SJCRH30 (cell line): Measurements from ENCODE around the gene CNOT9. TPM values are rescaled to one million over a fixed set of nuclear protein-coding genes. Genes with fewer than 3 reads are reported as not detected.

Experiments
- DNase-seq, 2 experiments: peaks; one replicate each; pipeline ENCODE4 v3.0.0-alpha.2; 2015 to 2020
- H3K27ac ChIP-seq: fragments of 250-450 bp; sonication (Bioruptor Pico); 2 replicates; pipeline ENCODE4 v1.5.1; 2020; ENCODE audit warnings: mild to moderate bottlenecking, moderate library complexity
- H3K27me3 ChIP-seq: fragments of 250-450 bp; sonication (Bioruptor Pico); 2 replicates; pipeline ENCODE4 v1.5.1; 2020; ENCODE audit warnings: mild to moderate bottlenecking, moderate library complexity
- H3K36me3 ChIP-seq: fragments of 250-450 bp; sonication (Bioruptor Pico); 2 replicates; pipeline ENCODE4 v1.5.1; 2020; ENCODE audit warnings: mild to moderate bottlenecking, moderate library complexity
- H3K4me1 ChIP-seq: fragments of 250-450 bp; sonication (Bioruptor Pico); 2 replicates; pipeline ENCODE4 v1.5.1; 2020; ENCODE audit warnings: mild to moderate bottlenecking, moderate library complexity
- H3K4me3 ChIP-seq: fragments of 250-450 bp; sonication (Bioruptor Pico); 2 replicates; pipeline ENCODE4 v1.5.1; 2020; ENCODE audit warnings: mild to moderate bottlenecking, moderate library complexity
- H3K9me3 ChIP-seq: fragments of 250-450 bp; sonication (Bioruptor Pico); replicated peaks from 2 replicates; pipeline ENCODE4 v1.5.1; 2020; ENCODE audit warnings: mild to moderate bottlenecking, moderate library complexity
- total RNA-seq: library from RNA; depleted of rRNA; stranded (reverse); fragments of >200 nt; shearing (Covaris generic); gene quantifications from 2 replicates; pipeline ENCODE4 v1.2.3, GENCODE V29; 2014

CNOT9 gene
- total RNA-seq, 1 experiment from 2014 or later, result 188 TPM

DNA sequence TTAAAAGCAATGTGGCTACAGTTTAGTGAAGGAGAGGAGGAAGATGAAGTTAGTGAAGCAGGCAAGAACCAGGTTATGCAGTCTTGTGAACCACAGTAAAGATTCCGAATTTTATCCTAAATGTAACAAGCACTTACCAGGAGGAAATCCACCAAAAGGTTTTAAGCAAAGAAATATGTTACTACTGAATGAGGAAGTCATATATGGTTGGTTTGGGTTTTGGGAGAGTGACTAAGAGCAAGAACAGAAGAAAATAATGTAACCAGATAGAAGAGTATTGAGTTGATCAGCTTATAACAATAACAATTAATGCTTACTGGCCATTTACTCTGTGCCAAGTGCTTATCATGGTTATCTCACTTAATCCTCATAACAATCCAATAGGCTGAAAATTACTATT is 2.3 kb upstream of the CNOT9 start:
- no peaks in the 10 kb centered on the region for H3K27me3 ChIP-seq
- H3K36me3 ChIP-seq, result peaks cover 32% of the 10 kb centered on the region
- no peak overlapping the region for H3K27ac ChIP-seq

DNA sequence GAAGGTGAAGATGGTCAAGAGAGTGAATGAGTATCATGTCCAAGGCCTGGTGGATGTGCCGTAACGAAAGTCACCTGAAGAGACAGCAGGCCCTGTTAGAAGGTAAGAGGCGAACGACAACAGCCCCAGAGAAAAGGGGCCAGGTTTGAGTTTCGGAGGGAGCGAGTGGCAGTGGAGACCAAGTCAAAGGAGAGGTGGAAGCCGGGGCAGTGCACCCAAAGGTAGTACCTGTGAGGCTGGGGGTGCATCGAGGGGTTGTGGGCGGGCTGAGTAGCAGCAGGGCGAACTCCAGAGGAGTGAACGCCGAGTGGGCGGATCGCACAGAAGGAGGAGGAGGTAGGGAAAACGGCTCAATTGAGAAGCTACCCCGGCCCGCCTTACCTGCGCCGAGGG is 846 bp upstream of the CNOT9 start:
- H3K27ac ChIP-seq, result peak overlapping the region; percentile 93
- no peaks in the 10 kb centered on the region for H3K27me3 ChIP-seq
- H3K9me3 ChIP-seq, result no peaks in the 10 kb centered on the region
- H3K4me1 ChIP-seq, result peaks cover 16% of the 10 kb centered on the region
- no peak for DNase-seq
- H3K4me3 ChIP-seq, result peak overlapping the region; percentile 77
- H3K36me3 ChIP-seq, result peaks cover 31% of the 10 kb centered on the region

More for the DNA sequence above, 2.3 kb upstream of the CNOT9 start:
- no peak for DNase-seq
- no peak overlapping the region for H3K4me3 ChIP-seq
- no peaks in the 10 kb centered on the region for H3K9me3 ChIP-seq
- H3K4me1 ChIP-seq, result peaks cover 16% of the 10 kb centered on the region

DNA sequence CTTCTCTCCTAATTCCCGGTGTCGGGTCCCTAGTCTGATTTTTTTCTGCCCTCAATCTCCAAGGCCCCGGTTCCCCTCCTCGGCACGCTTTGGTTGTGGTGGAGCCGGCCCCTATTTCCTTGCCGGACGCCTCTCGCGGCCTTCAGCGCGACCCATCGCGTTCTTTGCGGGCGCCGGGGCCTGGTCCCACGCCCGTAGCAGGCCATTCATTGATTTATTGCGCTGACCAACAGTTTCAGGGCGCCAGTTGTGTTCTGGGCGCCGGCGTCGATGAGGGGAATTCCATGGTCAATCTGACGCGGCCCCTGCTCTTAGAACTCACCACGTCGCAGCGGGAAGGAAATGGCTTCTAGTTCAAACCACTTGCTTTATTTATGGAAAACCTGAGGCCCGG is 396 bp downstream of the CNOT9 start:
- DNase-seq, result peak in 1 of 2 experiments; percentile 57
- Histone ChIP-seq H3K9me3 (no peaks in the 10 kb centered on the region), H3K27me3 (no peaks in the 10 kb centered on the region), H3K4me1 (peaks cover 16% of the 10 kb centered on the region), H3K4me3 (peak overlapping the region; percentile 77), H3K27ac (peak overlapping the region; percentile 93), H3K36me3 (peaks cover 38% of the 10 kb centered on the region)

DNA sequence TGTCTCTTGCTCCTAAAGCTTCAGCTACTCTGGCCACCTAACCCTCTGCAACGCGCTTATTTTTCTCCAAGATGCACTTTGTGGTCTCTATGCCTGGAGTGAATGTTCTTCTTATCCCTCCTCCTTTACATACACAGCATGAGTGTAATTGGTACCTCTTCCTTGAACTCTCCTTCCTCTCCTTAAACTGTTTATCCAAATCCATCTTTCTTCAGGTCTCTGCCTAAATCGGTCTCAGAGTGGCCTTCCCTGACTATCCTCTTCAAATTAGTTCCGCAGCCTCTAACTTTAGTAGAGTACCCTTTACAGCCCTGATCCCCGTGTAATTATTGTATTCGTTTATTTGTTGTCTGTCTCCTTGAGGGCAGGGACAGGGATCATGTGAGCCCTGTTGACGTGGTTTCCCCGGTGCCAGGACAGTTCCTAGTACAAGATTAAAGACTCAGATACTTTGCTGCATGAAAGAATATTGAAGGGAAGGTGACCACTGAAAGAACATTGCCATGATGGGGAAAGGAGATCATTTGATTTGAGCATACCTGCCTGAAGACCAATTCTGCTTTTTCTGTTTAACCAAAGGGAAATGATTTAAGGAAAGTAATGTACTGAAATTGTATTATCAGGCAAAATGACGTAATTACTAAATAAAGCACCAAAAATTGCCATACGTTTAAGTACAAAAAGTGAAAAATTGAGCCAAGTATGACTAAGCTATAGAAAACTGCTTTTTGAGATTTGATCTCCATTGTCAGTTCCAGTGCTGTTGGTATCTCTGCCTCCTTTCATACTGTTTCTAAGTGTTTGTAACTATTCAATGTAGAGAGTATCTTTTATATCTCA is 1.2 kb downstream of the CNOT9 start:
- Histone ChIP-seq H3K27ac (peak overlapping the region; percentile 93), H3K9me3 (no peaks in the 10 kb centered on the region), H3K36me3 (peaks cover 40% of the 10 kb centered on the region), H3K4me3 (peak overlapping the region; percentile 77), H3K4me1 (peaks cover 16% of the 10 kb centered on the region), H3K27me3 (no peaks in the 10 kb centered on the region)
- peak; percentile 62 to 81 for DNase-seq

DNA sequence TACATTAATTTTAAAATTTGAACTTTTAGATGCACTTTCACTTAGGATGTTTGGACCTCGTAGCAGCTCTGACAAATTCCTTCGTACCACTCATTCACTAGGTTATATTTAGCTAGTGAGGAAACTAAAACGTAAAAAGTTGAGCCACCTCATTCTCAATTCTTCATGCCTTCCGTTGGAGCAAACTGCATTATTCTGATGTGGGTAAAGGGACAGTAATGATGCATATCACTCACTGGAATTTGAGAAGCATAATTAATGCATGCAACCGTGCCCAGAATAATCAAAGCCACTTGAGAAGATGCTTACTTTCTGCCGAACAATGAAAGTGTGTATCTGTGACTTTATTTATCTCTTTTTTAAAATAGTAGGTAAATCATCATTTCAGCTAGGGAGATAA is 2.2 kb downstream of the CNOT9 start:
- Histone ChIP-seq H3K9me3 (no peaks in the 10 kb centered on the region), H3K27me3 (no peaks in the 10 kb centered on the region), H3K27ac (peak overlapping the region; percentile 93; the same call in 1 of the 2 replicates), H3K4me3 (peak overlapping the region; percentile 77), H3K4me1 (peaks cover 16% of the 10 kb centered on the region), H3K36me3 (peaks cover 40% of the 10 kb centered on the region)
- DNase-seq, result peak in 1 of 2 experiments; percentile 6

DNA sequence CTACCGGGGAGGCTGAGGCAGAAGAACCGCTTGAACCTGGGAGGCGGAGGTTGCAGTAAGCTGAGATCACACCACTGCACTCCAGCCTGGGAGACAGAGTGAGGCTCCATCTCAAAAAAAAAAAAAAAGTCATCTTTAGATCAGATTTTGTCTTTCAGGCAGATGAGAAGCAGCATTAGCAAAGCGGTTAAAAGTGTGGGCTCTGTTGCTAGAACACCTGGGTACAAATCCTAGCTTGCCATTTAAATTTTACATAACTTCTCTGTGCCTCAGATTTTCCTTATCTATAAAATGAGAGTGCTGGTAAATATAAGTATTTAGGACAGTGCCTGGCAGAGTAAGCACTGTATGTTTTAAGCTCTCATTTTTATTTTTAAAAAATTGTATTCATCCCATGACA is 8.2 kb downstream of the CNOT9 start:
- no peak for DNase-seq
- H3K36me3 ChIP-seq, result peaks cover 59% of the 10 kb centered on the region
- no peak overlapping the region for H3K27ac ChIP-seq
- no peak overlapping the region for H3K4me3 ChIP-seq
- no peaks in the 10 kb centered on the region for H3K27me3 ChIP-seq
- H3K9me3 ChIP-seq, result no peaks in the 10 kb centered on the region
- H3K4me1 ChIP-seq, result no peaks in the 10 kb centered on the region

DNA sequence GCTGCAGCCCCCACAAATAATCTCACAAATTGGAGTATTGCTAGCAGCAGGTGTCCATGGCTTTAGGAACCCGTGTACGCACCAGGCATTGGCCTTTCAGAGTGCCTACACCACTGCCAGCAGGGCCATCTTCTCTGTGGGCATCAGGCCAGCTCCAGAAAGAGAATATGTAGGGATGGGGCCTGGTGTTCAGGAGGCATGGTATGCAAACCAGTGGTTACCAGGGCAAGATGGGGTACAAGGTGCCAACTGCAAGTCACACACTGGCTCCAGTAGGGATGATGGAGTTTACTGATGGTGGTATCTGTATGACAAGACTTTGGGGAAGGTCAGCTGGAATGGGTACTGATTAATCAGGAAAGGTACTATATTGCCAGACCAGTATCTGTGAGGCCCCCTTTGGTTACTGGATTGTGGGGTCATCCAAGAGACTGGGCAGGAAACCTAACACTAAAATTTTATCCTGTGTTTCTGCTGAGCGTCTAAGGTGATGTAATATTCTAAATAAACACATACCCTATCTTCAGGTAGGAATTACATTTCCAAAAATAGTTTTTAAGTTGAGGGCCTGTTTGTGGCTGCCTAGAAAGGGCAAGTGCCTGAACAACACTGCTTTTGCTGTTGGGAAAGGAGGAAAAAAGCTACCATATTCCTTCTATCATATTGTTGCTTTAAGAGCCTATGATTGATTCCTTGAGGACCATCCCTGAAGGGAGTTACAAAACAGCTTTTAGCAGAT is 9.0 kb downstream of the CNOT9 start:
- H3K27ac ChIP-seq, result no peak overlapping the region
- no peaks in the 10 kb centered on the region for H3K27me3 ChIP-seq
- no peaks in the 10 kb centered on the region for H3K9me3 ChIP-seq
- no peak overlapping the region for H3K4me3 ChIP-seq
- DNase-seq, result no peak
- no peaks in the 10 kb centered on the region for H3K4me1 ChIP-seq
- peaks cover 58% of the 10 kb centered on the region for H3K36me3 ChIP-seq

DNA sequence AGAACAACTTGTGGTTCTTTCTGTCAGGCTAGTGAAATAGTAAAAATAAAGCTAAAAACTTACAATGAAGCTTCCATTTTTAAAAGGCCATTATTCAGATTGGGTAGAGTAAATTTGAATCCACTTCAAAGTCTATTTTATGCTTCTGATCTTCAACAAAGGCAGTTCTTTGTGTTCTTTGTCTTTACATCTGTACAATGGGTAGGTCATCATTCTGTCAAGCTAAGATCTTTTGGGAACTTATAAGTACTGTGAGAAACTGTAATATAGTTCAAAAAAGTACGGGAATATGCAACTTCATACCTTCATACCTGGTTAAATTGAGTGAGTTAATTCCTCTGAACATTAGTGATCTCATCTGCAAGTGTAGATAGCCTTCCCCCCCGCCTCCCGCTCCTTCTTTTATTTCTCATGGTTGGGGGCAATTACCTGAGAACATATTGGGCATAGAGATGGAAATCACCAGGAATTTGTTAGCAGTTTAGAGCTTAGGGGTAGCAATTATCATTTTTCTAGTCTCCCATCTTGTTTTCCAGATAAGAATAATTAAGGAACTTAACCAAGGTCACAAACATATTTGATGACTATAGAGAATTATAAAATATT is 9.7 kb downstream of the CNOT9 start:
- H3K4me3 ChIP-seq, result no peak overlapping the region
- H3K4me1 ChIP-seq, result no peaks in the 10 kb centered on the region
- no peak for DNase-seq
- no peak overlapping the region for H3K27ac ChIP-seq
- H3K9me3 ChIP-seq, result no peaks in the 10 kb centered on the region
- no peaks in the 10 kb centered on the region for H3K27me3 ChIP-seq
- H3K36me3 ChIP-seq, result peaks cover 59% of the 10 kb centered on the region

DNA sequence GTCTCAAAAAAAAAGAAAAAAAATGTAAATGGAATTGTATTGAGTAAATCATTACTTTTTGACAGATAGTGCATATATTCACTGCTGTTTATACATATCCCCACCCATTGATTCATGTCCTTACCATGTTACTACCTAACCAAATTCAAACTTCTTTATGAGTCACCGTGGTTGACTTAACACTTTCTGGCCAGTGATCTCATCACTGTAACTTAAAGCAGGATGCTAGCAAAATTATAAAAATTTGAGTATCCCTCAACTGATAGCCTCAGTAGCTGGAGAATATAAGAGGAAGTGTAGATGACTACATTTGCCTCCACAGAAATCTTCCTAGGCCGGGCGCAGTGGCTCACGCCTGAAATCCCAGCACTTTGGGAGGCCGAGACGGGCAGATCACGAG is 13.4 kb downstream of the CNOT9 start:
- H3K4me1 ChIP-seq, result no peaks in the 10 kb centered on the region
- H3K27me3 ChIP-seq, result no peaks in the 10 kb centered on the region
- H3K27ac ChIP-seq, result no peak overlapping the region
- H3K36me3 ChIP-seq, result peaks cover 66% of the 10 kb centered on the region
- H3K9me3 ChIP-seq, result no peaks in the 10 kb centered on the region
- DNase-seq, result no peak
- no peak overlapping the region for H3K4me3 ChIP-seq

DNA sequence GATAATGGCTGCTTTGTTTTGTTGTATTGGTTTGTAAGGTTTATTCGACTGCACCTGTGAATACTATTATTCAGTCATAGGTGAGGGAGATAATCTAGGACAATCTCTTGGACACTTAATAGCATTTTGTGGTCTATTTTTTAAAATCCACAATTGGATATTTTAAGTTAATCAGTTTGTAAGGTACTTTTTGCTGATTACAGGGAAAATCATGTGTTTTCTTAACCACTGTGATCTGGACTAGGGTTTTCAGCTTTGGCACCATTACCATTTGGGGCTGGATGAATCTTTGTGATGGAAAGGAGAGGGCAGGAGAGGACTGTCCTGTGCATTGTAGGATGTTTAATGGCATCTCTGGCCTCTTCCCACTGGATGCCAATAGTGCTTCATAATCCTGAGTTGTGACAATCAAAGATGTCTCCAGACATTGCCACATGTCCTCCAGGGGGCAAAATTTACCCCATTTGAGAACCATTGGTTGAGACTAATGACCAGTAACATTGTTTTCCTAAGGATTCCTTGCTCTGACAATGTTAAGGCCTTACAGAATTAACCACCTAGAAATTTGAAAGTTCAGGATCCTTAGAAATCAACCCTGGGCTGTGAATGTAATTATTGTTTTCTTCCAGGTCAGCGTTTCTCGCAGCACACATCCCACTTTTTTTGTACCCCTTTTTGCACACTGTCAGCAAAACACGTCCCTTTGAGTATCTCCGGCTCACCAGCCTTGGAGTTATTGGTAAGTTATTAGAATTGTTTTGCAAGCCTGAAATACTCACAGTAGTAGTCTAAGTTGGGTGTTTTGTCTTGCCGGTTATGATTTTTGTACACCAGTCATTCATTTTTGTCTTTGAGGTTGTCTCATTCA is 15.6 kb downstream of the CNOT9 start:
- Histone ChIP-seq H3K36me3 (peaks cover 75% of the 10 kb centered on the region), H3K27me3 (no peaks in the 10 kb centered on the region), H3K27ac (no peak overlapping the region), H3K4me1 (no peaks in the 10 kb centered on the region), H3K9me3 (no peaks in the 10 kb centered on the region), H3K4me3 (no peak overlapping the region)
- no peak for DNase-seq

DNA sequence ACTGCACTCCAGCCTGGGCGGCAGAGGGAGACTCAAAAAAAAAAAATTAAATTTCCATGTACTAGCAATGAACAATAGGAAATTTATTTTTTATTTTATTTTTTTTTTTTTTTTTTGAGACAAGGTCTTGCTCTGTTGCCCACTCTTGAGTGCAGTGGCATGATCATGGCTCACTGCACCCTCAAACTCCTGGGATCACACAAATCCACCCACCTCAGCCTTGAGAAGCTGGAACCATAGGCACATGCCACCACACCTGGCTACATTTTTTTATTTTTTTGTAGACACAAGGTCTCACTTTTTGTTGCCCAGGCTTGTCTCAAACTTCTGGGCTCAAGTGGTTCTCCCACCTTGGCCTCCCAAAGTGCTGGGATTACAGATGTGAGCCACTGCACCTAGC is 16.9 kb downstream of the CNOT9 start:
- no peaks in the 10 kb centered on the region for H3K4me1 ChIP-seq
- H3K4me3 ChIP-seq, result no peak overlapping the region
- no peak overlapping the region for H3K27ac ChIP-seq
- no peaks in the 10 kb centered on the region for H3K9me3 ChIP-seq
- peaks cover 83% of the 10 kb centered on the region for H3K36me3 ChIP-seq
- DNase-seq, result no peak
- no peaks in the 10 kb centered on the region for H3K27me3 ChIP-seq

DNA sequence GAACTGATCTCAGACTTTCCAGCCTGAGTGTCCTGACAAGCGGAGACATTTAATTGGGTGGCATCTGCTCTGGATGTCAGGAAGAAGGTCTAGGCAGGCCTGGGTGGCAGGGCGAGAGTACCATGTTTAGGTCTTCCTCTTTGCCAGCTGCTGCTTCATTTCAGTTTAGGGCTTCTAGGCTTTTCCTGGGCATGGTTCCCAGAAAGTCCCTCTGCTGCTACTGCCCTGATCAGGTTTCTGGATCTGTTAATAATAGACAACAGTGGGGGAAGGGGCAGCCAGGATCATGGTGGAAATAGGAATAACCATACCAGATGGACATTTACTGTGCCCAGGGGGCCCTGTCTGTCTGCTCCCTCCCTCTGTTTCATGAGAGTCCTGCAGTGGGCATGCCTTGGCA is 36.8 kb downstream of the CNOT9 start:
- H3K27ac ChIP-seq, result no peak overlapping the region
- H3K4me3 ChIP-seq, result no peak overlapping the region
- DNase-seq, result peak; percentile 64 to 86
- H3K36me3 ChIP-seq, result no peaks in the 10 kb centered on the region
- peaks cover 25% of the 10 kb centered on the region for H3K4me1 ChIP-seq
- H3K27me3 ChIP-seq, result no peaks in the 10 kb centered on the region
- no peaks in the 10 kb centered on the region for H3K9me3 ChIP-seq

DNA sequence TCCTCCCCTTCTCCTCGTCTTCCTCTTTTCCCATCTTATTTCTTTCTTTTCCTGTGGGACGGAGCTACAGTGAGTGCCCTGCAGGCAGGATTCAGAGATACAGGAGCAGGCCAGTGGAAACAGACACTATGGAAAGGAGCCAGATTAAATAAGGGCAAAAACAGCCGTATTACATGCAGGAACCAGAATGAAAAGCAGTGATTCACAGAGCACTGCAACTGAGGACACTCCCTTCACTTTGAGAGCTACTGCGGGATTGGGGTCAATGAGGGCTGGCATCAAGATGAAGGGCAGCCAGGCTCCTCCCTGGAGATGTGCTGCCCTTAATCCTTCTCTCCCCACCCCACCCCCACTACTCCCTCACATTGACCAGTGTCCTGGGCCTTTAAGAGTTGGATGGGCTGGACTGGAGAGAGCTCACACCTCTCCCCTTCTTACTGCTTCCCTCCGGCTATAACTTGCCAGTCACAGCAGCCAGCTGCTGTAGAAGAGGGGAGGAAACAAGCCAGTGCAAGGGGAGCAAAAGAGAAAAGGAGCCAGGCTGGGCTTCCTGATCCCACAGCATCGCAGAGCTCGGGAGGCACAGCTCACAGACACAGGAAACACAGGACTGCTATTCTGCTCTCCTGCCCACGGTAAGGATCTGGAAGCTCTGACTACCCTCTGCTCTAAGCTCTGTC is 38.9 kb downstream of the CNOT9 start, which contains the start of gene PLCD4:
PLCD4 (plus strand) TSS at position 464 of the 680 bp plus-strand sequence. CDS start 7,841 bp downstream, outside the sequence.
- DNase-seq, result peak; percentile 74 to 88
- Histone ChIP-seq H3K4me3 (peak within 1 kb of the TSS; percentile 18), H3K27me3 (no peaks in the 10 kb centered on the region), H3K9me3 (no peaks in the 10 kb centered on the region), H3K4me1 (peaks cover 25% of the 10 kb centered on the region), H3K36me3 (no peaks in the 10 kb centered on the region), H3K27ac (no peak within 1 kb of the TSS)

DNA sequence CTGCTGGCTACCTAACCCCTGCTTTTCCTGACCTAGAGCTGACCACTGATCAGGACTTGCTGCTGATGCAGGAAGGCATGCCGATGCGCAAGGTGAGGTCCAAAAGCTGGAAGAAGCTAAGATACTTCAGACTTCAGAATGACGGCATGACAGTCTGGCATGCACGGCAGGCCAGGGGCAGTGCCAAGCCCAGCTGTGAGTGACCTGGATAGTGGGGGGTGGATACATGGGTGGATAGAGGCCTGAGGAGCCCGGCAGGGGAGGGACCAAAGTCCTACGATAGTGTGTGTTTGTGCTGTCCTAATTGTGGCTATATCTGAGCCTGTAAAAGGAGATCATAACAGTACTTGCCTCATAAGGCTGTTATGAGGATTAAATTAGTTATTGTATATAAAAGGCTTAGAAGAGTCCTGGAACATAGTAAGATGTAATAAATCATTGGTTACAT is 47.3 kb downstream of the CNOT9 start:
- Histone ChIP-seq H3K4me1 (no peaks in the 10 kb centered on the region), H3K27me3 (no peaks in the 10 kb centered on the region), H3K27ac (no peak overlapping the region), H3K4me3 (no peak overlapping the region), H3K36me3 (no peaks in the 10 kb centered on the region), H3K9me3 (no peaks in the 10 kb centered on the region)
- DNase-seq, result no peak
